C4-2B (cell line): ENCODE measurements around the gene TNNC1.

ENCODE experiments used
- CTCF ChIP-seq: fragments of 450-650 bp; conservative IDR thresholded peaks from 2 replicates; pipeline ENCODE4 v1.5.1; 2017; ENCODE audit warnings: mild to moderate bottlenecking
- ZFX ChIP-seq: fragments of 450-650 bp; IDR thresholded peaks from 2 replicates; pipeline ENCODE4 v1.6.1; 2017

- TF ChIP-seq CTCF = no peak
- TF ChIP-seq ZFX = no peak
These were observed 14.2 kb downstream of the TNNC1 start for GRCh38 chr3:52439426-52440248.
